DLD1 (cell line): ENCODE data around the gene QPCTL.
"Not testable (repeated sequence)": the region's sequence is repeated elsewhere in the genome, so short reads cannot be mapped to it uniquely, and the experiment has no call there.

ENCODE experiments used
- in situ Hi-C: cut with HindIII; loops from 2 replicates; pipeline ENCODE4 v1.10.0; 2017; ENCODE audit warnings: low sequenced_read_pairs

Gene QPCTL

GRCh38 chr19:45716359-45717130, 24.1 kb downstream of the QPCTL start:
- in situ Hi-C loops: no loop called here

- in situ Hi-C loops: no loop called here
Measured at GRCh38 chr19:45717131-45717982, 24.9 kb downstream of the QPCTL start.

GRCh38 chr19:45717983-45718650, 25.7 kb downstream of the QPCTL start:
- in situ Hi-C loops: no loop called here

GRCh38 chr19:45720065-45720464, 27.6 kb downstream of the QPCTL start:
- in situ Hi-C loops: not testable (repeated sequence)

GRCh38 chr19:45728683-45729082, 36.2 kb downstream of the QPCTL start:
- in situ Hi-C loops: not testable (repeated sequence)

GRCh38 chr19:45729800-45730290, 37.4 kb downstream of the QPCTL start:
- in situ Hi-C loops: no loop called here

GRCh38 chr19:45730368-45731288, 38.2 kb downstream of the QPCTL start, which contains the start of gene FBXO46:
TSS of gene FBXO46 (minus strand) at chr19:45730896. CDS start at chr19:45713495, 17,401 bp downstream.
- in situ Hi-C loops: no loop called here

GRCh38 chr19:45733160-45733810, 40.8 kb downstream of the QPCTL start, which contains the start of gene MEIOSIN:
TSS of gene MEIOSIN (plus strand) at chr19:45733439. CDS start at chr19:45735377, 1,938 bp downstream.
- in situ Hi-C loops: no loop called here

GRCh38 chr19:45739498-45740439, 47.3 kb downstream of the QPCTL start:
- in situ Hi-C loops: no loop called here

GRCh38 chr19:45742969-45743368, 50.5 kb downstream of the QPCTL start:
- in situ Hi-C loops: no loop called here

- in situ Hi-C loops: no loop called here
Measured at GRCh38 chr19:45745606-45746005, 53.1 kb downstream of the QPCTL start.

- in situ Hi-C loops: no loop called here
Measured at GRCh38 chr19:45746866-45747265, 54.4 kb downstream of the QPCTL start.

- in situ Hi-C loops: no loop called here
Measured at GRCh38 chr19:45747513-45747912, 55.0 kb downstream of the QPCTL start.

- in situ Hi-C loops: not testable (repeated sequence)
Measured at GRCh38 chr19:45751483-45751882, 59.0 kb downstream of the QPCTL start.

- in situ Hi-C loops: no loop called here
Measured at GRCh38 chr19:45752639-45753038, 60.2 kb downstream of the QPCTL start.

- in situ Hi-C loops: no loop called here
Measured at GRCh38 chr19:45753548-45753947, 61.1 kb downstream of the QPCTL start.
